NCI-H774 (cell line): Measurements from ENCODE around the gene HMGN1.
A peak's percentile ranks its signal among the peaks of the same experiment; 100 is the strongest.

Experiments
- DNase-seq: peaks from one replicate; lab custom pipeline; 2025; lab: John Stamatoyannopoulos, UW

Gene HMGN1

DNA sequence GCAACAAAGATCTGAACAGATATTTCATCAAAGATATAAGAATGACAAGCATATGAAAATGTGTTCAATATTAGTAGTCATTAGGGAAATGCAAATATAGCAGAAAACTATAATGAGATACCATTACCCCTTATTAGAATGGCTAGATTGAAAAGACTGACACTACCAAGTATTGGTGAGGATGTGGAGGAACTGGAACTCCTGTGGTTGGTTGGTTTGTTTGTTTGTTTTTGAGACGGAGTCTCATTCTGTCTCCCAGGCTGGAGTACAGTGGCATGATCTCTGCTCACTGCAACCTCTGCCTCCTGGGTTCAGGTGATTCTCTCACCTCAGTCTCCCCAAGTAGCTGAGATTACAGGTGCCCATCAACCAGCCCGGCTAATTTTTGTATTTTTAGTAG lies 18.9 kb upstream of the HMGN1 start:
- DNase-seq = no peak

DNA sequence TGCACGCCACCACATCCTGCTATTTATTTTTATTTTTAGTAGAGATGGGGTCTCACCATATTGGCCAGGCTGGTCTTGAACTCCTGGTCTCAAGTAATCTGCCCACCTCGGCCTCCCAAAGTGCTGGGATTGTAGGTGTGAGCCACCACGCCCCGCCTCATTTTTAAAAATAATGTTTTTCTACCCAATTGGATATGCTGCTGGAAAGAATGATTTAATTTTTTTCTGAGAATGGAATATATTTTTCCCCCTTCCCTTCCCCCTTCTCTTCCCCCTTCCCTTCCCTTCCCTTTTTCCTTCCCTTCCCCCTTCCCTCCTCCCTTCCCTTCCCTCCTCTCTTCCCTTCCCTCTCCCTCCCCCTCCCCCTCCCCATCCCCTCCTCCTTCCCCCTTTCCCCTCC lies 17.7 kb upstream of the HMGN1 start:
- DNase-seq = no peak

DNA sequence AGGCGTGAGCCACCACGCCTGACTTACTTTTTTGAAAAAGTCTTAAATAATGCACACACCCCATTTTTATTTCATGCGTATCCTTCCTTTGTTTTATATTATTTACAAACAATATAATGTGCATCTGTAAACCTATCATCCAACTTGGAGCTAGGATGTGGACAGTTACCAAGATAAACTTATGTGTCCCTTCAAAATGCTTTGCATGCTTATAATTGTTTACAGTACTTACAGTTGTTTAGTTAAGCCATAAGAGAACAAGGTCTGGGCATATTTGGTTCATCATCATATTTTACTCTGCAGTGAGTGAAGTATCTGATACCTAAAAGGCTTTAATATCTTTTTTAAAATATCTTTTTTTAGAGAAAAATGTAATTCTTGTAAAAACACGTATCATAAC lies 16.1 kb upstream of the HMGN1 start:
- DNase-seq = no peak

DNA sequence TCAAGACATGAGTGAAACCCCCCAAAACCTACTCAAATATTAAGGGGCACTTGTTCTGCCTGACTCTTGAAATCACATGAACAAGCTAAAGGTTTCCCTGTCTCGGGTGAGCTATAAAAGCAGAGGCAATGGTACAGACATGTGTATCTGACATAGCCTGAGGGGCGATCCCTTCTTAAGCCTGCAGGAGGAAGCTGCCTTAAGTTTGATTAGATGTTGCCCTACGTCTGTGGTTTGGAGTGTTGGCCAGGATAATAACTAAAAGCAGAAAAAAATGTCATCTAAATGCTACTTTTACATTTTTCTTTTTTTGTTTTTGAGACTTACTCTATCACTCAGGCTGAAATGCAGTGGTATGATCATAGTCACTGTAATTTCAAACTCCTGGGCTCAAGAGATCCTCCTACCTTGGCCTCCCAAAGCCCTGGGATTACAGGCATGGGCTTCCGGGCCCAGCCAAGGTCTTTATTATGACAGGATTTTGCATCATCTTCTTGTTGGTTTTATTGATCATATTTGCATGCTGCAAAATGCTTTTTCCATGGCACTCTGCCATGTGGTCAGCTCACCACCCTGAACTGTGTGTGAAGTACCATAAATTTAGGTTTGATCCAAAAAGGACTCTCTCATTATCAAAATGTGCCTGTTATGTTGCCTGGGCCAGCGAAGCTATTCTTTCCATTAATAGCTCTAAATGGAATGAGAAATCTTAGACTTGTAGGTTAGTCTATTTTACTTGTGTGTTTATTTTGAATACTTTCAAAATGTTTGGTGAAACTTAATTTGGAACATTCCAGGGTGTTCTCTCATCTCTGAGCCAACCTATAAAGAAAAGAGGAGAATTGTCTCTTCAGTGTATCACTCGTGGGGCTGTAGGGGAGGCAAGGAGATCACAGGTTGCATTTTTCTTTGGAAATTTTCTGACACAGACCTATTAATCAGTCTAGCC lies 15.0 kb upstream of the HMGN1 start:
- DNase-seq = no peak

DNA sequence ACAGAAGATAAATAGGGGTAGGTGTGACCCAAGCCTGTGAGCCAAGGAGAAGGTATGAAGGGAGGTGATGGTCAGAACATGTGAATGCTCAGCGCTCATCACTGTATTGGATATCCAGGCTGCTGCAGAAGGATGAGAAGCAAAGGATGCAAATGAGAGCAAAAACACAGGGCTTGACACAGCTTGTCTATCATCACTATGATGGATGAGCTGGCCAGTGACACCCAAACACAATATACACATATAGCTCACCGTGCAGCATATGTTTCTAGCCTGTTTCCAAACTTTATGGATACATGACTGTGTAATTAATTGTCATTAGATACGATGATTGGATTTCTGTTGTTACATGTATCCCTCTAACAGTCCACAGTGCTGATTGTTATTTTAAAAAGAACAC lies 13.8 kb upstream of the HMGN1 start:
- no peak for DNase-seq

GRCh38 chr21:39359382-39359781 lies 10.5 kb upstream of the HMGN1 start:
- no peak for DNase-seq

DNA sequence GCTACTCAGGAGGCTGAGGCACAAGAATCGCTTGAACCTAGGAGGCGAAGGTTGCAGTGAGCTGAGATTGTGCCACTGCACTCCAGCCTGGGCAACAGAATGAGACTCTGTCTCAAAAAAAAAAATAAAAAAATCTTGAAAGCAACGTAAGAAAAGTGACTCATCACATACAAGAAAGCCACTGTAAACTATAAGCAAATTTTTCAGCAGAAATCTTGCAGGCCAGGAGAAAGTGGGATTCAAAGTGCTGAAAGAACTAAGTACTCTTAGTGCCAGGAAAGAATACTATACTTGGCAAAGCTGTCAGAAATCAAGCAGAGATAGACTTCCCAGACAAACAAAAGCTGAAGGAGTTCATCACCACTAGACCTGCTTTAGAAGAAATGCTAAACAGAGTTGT lies 4.4 kb upstream of the HMGN1 start:
- no peak for DNase-seq

- DNase-seq = no peak
Measured at GRCh38 chr21:39350094-39351005, 1.5 kb upstream of the HMGN1 start.

DNA sequence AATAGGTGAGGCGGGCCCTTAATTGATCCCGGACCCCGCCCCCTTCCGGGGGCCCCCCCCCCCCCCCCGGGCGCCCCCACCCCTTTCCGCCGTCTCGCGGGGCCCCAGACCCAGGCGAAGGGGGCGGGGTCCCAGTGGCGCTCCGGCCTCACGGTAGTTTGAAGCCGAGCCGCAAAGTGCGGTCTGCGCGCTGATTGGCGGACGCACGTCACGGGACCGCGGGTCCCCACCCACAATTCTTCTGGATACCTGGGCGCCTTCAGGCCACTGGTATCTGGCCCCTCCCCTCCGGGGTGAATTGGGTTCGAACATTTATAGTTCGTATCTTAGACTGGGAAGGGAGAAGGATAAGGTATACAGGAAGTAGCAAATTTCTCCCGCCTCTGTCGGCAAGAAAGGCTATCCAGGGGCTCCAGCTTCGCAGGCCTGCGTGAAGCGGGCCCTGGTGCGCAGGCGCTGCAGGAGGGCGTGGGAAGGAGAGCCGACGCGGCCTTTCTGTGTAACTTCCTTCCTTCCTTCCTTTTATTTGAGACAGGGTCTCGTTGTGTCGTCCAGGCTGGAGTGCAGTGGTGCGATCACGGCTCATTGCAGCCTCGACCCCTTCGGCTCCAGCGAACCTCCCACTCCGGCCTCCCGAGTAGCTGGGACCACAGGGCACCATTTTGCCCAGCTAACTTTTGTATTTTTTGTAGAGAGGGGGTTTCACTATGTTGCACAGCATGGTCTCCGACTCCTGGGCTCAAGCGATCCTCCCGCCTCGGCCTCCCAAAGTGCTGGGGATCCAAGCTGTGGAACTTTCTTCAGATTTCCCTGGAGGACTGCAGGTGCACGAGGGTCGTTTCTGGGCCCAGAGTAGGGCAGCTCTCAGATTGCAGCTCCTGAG lies 564 bp upstream of the HMGN1 start:
- peak; percentile 96 for DNase-seq

DNA sequence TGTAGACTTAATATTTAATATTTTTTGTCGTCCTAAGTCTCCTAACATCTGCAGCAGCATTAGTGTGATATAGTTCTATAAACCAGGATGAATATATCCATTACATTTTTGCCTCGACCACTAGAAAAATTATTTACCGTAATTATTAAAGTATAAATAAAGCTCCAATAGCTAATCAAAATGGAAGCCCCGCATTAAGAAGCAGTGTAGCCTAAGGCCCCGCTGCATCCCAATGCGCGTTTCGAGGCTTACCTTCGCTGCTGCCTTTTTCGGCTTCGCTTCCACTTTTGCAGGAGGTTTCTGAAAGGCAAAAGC lies 891 bp downstream of the HMGN1 start:
- no peak for DNase-seq

- DNase-seq = no peak
Measured at GRCh38 chr21:39347537-39347936, 1.4 kb downstream of the HMGN1 start.

- no peak for DNase-seq
Measured at GRCh38 chr21:39346671-39347331, 2.1 kb downstream of the HMGN1 start.

DNA sequence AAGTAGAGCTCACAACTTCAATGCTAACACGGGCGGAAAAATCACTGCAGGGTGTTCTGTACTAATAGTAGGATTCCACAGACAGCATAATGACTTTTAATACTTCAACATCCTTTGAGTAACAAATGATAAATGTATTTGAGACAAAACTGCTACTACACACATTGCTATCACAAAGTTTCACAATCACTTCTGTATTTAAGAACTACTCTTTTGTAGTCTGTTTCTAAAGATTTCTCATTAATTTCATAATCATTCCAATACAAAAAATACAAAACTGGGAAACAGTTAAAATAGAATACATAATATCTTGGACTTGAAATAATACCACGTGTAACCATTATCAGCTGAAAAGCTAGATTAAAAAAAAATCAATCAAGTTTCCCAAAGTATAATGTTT lies 2.7 kb downstream of the HMGN1 start:
- DNase-seq = no peak

- no peak for DNase-seq
Measured at GRCh38 chr21:39345440-39345839, 3.4 kb downstream of the HMGN1 start.

- DNase-seq = no peak
Measured at GRCh38 chr21:39344848-39345247, 4.0 kb downstream of the HMGN1 start.

DNA sequence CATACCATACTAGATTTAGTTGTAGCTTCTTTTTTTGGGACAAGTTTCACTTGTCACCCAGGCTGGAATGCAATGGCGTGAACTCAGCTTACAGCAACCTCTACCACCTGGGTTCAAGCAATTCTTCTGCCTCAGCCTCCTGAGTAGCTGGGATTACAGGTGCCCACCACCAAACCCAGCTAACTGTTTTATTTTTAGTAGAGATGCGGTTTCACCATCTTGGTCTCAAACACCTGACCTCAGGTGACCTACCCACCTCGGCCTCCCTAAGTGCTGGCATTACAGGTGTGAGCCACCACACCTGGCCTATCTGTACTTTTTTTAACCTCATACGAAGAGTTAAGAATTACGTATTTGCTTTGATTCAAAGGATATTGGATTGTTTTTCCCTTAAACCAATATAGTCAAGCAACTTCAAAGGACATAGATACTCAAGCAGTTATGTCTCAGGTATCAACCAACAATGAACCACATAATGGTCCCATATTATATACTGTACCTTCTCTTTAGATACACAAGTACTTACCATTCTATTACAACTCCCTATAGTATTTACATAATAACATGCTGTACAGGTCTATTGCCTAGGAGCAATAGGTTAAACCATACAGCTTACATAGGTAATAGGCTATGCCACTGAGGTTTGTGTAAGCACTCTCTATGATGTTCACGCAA lies 7.5 kb downstream of the HMGN1 start:
- no peak for DNase-seq

DNA sequence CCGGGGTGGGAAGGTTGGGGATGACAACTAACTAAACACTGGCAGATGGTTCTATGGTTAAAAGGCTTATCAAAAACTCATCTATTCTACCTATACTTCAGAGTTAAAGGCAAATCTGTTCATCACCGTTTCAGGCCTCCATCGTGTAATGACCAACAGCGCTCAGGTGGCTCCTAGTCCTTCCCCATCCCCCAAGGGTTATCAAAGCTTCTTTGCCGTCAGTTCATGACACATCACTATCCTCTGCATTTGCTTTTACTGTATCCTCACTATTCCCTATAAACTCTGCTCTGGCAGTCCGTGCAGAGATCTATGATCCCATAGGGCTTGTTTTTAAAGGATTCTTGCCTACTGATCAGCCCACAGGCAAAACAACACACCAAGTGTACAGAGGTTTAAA lies 8.2 kb downstream of the HMGN1 start:
- no peak for DNase-seq

DNA sequence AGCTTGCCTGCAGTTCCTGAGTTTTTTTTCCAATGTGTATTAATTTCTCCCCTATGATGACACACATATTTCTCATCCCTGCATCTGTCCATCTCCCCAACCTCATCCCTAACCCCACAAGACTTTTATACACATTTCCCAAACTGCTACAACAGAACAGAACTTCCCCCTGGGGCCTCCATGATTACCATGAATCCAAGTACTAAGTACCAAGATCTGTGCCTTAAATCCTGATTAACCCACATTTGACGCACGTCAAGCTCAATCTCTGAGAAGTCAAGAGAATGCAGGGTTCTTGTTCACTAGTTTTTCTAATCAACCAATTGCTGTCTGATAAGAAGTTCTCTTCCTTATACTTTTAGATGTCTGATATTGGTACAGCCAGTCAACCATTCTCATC lies 9.7 kb downstream of the HMGN1 start:
- DNase-seq = no peak

DNA sequence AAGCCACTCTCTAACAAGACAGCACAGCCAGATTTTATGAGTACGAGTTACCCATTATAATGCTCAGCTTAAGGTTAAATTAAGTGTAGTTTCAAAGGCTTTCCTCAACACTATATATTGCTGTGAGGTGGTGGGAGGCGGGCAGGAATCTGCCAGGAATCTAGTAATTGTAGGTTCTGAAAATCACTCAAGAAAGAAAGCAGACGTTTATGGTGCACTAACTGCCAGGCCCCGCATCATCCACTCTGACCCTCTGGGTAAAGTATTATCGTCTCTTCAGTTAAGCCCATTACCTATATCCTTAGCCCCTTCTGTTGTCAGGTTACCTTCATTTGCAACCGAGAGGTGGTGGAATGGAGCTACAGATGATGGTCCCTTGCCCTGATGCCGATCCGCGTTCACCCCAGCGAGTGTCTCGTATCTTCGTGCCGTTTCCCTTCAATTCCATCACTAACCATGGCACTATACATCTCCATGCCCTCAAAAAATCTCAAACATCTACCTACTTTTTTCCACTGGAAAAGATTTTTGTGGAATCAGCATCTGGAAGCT lies 12.4 kb downstream of the HMGN1 start:
- DNase-seq = no peak

DNA sequence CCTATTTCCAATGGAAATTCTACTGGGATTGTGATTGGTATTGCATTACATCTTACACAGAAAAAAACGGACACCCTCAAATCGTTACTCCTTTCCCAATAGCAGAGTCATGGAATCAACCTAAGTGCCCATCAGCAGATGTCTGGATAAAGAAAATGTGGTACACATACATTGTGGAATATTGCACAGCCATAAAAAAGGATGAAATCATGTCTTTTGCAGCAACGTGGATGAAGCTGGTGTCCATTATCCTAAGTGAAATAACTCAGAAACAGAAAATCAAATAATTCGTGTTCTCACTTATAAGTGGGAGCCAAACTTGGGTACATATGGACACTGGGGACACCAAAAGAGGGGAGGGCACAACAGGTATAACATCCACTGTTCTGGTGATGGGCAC lies 14.3 kb downstream of the HMGN1 start:
- DNase-seq = no peak

DNA sequence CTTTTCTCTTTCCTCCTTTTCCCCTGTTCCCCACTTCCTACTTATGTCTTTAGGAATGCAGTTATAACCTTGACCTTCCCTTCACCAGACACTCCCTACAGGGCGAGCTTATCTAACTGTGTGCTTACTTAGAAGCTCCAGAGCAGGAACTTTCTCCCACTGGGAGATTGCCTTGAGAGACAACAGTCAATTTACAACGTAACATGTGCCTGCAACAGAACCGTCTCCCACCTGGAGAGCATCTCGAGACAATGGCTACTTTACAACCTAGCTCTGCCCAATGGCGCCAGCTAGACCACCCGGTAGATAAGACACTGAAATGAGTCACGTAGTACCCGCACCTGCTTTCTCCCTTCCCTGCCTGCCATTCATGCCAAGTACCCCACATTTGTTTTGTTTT lies 16.7 kb downstream of the HMGN1 start:
- DNase-seq = no peak
